DND-41 (cell line): Measurements from ENCODE around the gene IFI6.

Experiments used
- EZH2 ChIP-seq: IDR thresholded peaks from 3 replicates; pipeline ENCODE4 v1.6.1; 2012; ENCODE audit warnings: borderline replicate concordance, low read depth, mild to moderate bottlenecking, moderate library complexity, low read length, inconsistent platforms; ENCODE audit not compliant: severe bottlenecking
- TF ChIP-seq, protein P1 (sequence below): IDR thresholded peaks from 2 replicates; pipeline ENCODE4 v1.5.1; 2012; ENCODE audit warnings: borderline replicate concordance, low read length, moderate library complexity, mild to moderate bottlenecking; ENCODE audit not compliant: poor library complexity, severe bottlenecking; ENCODE audit errors: extremely low read depth

- TF ChIP-seq, protein P1, sequence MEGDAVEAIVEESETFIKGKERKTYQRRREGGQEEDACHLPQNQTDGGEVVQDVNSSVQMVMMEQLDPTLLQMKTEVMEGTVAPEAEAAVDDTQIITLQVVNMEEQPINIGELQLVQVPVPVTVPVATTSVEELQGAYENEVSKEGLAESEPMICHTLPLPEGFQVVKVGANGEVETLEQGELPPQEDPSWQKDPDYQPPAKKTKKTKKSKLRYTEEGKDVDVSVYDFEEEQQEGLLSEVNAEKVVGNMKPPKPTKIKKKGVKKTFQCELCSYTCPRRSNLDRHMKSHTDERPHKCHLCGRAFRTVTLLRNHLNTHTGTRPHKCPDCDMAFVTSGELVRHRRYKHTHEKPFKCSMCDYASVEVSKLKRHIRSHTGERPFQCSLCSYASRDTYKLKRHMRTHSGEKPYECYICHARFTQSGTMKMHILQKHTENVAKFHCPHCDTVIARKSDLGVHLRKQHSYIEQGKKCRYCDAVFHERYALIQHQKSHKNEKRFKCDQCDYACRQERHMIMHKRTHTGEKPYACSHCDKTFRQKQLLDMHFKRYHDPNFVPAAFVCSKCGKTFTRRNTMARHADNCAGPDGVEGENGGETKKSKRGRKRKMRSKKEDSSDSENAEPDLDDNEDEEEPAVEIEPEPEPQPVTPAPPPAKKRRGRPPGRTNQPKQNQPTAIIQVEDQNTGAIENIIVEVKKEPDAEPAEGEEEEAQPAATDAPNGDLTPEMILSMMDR = no peak
- TF ChIP-seq EZH2 = no peak
These were observed 50.7 kb downstream of the IFI6 start for GRCh38 chr1:27621051-27621920.
